GM19035 (cell line): Measurements from ENCODE around the gene SLC2A13.
A peak's percentile ranks its signal among the peaks of the same experiment; 100 is the strongest.

Experiments used
- ATAC-seq: cut with Tn5 transposase; IDR thresholded peaks from one replicate; pipeline ENCODE4 v1.9.1; 2021; ENCODE audit not compliant: unreplicated experiment

The SLC2A13 gene

DNA sequence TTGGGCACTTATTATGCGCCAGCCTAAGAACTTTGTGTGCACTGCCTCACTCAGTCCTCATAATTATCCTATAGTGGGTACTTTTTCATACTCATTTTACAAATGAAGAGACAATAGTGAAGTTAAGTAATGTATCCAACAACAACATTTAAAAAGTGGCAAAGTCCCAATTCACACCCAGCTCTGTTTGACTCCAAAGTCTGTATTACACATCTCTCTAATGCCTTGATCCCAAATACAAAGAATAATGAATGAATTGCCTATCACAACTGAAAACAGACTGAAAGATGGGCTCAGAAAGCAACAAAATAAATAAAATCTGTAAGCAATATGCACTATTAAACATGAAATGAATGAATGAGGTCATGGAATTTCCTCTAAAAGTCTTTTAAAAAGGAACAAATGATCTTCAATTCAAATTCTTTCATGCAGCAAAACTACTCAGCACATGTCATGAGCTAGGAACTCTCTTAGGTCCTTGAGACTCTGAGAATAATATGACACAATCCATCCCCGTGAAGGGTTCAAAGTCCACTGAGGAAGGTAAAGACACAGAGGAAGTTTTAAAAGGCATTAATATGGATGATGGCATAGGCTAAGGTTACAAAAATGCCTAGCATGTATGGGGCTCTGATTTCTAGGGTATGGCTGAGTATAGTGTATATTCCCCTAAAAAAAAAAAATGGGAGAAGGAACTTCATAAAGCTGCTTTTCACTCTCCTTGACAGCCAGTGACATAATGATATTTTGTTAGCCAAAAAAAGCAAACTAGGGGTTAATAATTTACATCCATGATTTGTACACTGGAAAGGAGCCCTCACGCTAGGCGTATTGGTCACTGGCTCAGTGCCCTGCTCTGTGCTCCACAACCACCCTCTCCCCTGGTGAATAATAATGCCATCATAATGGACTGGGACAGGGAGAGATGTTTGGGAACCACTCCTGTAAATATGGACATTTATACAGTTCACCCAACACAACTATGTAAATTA is 103.4 kb downstream of the SLC2A13 start:
- no peak for ATAC-seq

DNA sequence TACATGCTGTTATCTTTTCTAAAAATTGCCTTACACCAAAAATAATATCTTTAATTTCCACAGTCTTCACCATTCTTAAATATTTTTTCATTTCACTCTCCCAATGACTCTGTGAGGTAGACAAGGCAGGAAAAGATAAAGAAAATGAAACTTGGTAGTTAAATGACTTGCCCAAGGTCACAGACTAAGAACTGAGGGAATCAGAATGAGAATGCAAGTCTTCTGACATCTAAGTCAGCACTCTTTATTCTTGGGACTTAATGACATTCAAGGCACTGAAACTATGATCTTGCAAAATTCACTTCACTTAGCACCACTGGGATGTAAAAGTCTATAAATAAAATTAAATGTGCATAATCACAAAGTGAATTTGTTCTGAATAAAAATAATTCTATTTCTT is 104.5 kb downstream of the SLC2A13 start:
- no peak for ATAC-seq

GRCh38 chr12:40000884-40001283 is 105.0 kb downstream of the SLC2A13 start:
- no peak for ATAC-seq

GRCh38 chr12:39993268-39993667 is 112.6 kb downstream of the SLC2A13 start:
- ATAC-seq, result no peak

- peak; percentile 99 for ATAC-seq
These were observed 115.5 kb downstream of the SLC2A13 start for GRCh38 chr12:39990122-39991101.

GRCh38 chr12:39989501-39989900 is 116.4 kb downstream of the SLC2A13 start:
- ATAC-seq, result no peak

- no peak for ATAC-seq
These were observed 117.3 kb downstream of the SLC2A13 start for GRCh38 chr12:39988574-39988973.

- no peak for ATAC-seq
These were observed 119.2 kb downstream of the SLC2A13 start for GRCh38 chr12:39986674-39987073.

- no peak for ATAC-seq
These were observed 121.2 kb downstream of the SLC2A13 start for GRCh38 chr12:39984670-39985069.

DNA sequence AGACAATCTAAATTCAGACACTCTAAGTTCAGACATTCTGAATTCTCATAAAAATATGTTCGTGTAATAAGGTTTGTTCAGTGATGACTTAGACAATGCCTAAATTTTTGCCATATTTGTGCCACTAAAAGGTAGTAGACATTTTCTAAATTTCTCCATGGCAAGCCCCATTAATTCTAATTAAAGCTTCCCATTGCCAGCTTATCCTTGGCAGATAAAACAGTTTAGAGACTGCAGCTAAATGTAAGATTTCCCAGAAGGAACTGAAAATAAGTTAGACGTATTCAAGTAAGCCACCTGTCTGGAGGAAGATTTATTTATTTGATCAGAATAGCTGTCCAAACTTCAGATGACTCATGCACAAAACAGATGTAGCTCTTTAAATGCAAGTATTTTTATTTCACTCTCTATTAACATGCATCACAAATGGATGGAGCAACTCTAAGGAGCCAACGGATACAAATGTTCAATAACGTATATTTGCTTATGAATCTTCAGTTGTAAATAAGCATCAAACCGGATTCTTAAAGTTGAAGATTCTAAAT is 130.4 kb downstream of the SLC2A13 start:
- no peak for ATAC-seq

DNA sequence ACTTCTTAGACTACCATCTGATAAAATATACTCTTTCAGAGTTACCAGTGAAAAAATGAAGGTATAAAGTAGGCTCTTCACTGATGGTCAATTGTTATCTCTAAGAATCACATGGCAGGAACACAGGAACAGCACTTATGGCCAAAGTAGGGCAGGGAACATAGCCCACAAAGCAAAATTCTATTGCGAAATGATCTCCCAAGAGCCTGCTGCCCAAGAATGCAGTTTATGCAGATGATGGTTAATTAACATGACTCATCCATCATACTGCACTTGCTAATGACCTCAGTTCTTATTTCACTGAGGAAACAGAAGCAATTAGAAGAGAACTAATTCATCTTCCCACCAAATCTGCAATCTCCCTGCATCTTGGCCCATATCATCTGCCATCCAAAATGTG is 133.8 kb downstream of the SLC2A13 start:
- no peak for ATAC-seq

GRCh38 chr12:39971348-39971747 is 134.5 kb downstream of the SLC2A13 start:
- no peak for ATAC-seq

- ATAC-seq, result no peak
These were observed 139.2 kb downstream of the SLC2A13 start for GRCh38 chr12:39966721-39967120.

- ATAC-seq, result no peak
These were observed 139.6 kb downstream of the SLC2A13 start for GRCh38 chr12:39966256-39966655.

GRCh38 chr12:39959467-39959866 is 146.4 kb downstream of the SLC2A13 start:
- no peak for ATAC-seq

DNA sequence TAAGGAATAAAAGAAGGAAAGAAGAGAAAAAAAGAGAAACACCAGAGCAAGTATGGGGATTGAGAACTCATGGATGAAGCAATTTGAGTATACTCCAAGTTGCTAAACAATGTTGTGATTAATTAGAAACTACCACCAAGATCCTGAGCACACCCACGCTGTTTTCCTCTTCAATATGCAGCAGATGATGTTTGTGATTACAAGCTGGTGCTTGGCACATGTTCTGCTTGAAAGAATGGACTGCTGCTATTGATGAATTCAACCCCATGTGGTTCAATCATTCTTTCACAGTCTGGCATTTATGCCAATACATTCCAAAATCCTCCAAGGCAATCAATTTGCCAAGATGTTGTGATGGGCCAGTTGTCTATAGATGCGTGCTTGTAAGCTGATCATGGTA is 146.8 kb downstream of the SLC2A13 start:
- no peak for ATAC-seq

- ATAC-seq, result no peak
These were observed 147.5 kb downstream of the SLC2A13 start for GRCh38 chr12:39958377-39958776.

- ATAC-seq, result no peak
These were observed 149.2 kb downstream of the SLC2A13 start for GRCh38 chr12:39956725-39957124.

GRCh38 chr12:39946361-39947280 is 159.3 kb downstream of the SLC2A13 start:
- no peak for ATAC-seq

DNA sequence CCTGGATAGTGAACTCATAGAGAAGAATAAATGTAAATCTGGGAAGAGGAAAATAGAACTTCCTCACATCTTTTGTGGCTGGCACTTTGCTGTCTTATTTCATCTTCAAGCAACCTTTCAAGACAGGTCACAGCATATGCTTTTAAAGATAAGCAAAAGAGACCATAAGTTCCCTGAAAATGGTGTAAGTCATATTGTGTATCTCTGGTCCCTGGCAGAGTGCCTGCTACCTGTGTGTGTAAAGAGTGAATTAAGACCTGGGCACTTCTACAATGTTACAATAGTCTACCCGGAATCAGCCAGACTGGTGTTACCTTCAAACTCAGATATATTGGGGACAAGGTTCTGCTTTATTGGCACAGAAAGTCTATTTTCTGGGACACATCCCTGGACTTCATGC is 168.8 kb downstream of the SLC2A13 start:
- no peak for ATAC-seq
